Uterus (tissue), 4 donors: ENCODE data around the gene MAN1B1. TPM values are rescaled to one million over a fixed set of nuclear protein-coding genes. Genes with fewer than 3 reads are reported as not detected.

Experiments used
- DNase-seq, 2 donors: peaks; one replicate each; pipeline ENCODE4 v3.0.0-alpha.2; 2019 to 2020
- H3K27ac ChIP-seq, 2 donors: fragments of 200-600 bp; sonication (generic); 1 replicate in 1 of 2; 2 replicates in 1 of 2; pipeline ENCODE4 v1.5.1; 2016 to 2018
- H3K27me3 ChIP-seq, 2 donors: fragments of 200-600 bp; sonication (generic); one replicate each; pipeline ENCODE4 v1.5.1; 2018 to 2019; ENCODE audit warnings: control low read depth in 1 of 2
- H3K36me3 ChIP-seq, 2 donors: fragments of 200-600 bp; sonication (generic); one replicate each; pipeline ENCODE4 v1.5.1; 2019; ENCODE audit warnings: control low read depth in 1 of 2
- H3K4me1 ChIP-seq, 2 donors: fragments of 200-600 bp; sonication (generic); one replicate each; pipeline ENCODE4 v1.5.1; 2018 to 2019; ENCODE audit warnings: control low read depth in 1 of 2
- H3K4me3 ChIP-seq, 2 donors: fragments of 200-600 bp; sonication (generic); 1 replicate in 1 of 2; 2 replicates in 1 of 2; pipeline ENCODE4 v1.5.1; 2018 to 2019; ENCODE audit warnings: mild to moderate bottlenecking in 1 of 2
- H3K9me3 ChIP-seq, 2 donors: fragments of 200-600 bp; sonication (generic); one replicate each; pipeline ENCODE4 v1.5.1; 2019; ENCODE audit warnings: control low read depth in 1 of 2
- CTCF ChIP-seq, 4 experiments: fragments of 200-600 bp in 2 of 4; fragments of 450-650 bp in 2 of 4; sonication (generic) in 2 of 4; IDR thresholded peaks; one replicate each; pipeline ENCODE4 v1.5.1; 2016 to 2019; ENCODE audit warnings: antibody characterized with exemption in 4 of 4, mild to moderate bottlenecking in 2 of 4, moderate library complexity in 1 of 4
- POLR2A ChIP-seq, 2 donors: fragments of 450-650 bp; IDR thresholded peaks; one replicate each; pipeline ENCODE4 v1.6.1; 2016; ENCODE audit warnings: antibody characterized with exemption in 2 of 2, mild to moderate bottlenecking in 1 of 2, moderate library complexity in 1 of 2
- intact Hi-C: fragments of 100-400 bp; cut with DNase I; formaldehyde crosslinking; loops from one replicate; pipeline ENCODE4 v1.15.1; 2023; ENCODE audit warnings: low total_unique reads
- total RNA-seq, 4 donors: library from RNA; depleted of rRNA in 3 of 4; stranded (reverse); fragments of >200 nt in 3 of 4; gene quantifications; one replicate each; pipeline versions ENCODE4 v1.1.0 to v1.2.4, GENCODE V29; 2014 to 2023
- donor health status: DM: yes; HTN: yes; CAD: no.

Gene MAN1B1
- total RNA-seq, 4 donors from 2014 or later, result 32.9 to 65.0 (median 47.5) TPM

GRCh38 chr9:137148242-137148641 is 61.5 kb downstream of the MAN1B1 start:
- intact Hi-C loops, result no loop called here
- TF ChIP-seq CTCF (IDR thresholded peaks at IDR 0.05), result no peak
- TF ChIP-seq POLR2A (IDR thresholded peaks at IDR 0.05), result no peak
- Histone ChIP-seq H3K27ac (no peak overlapping the region), H3K36me3 (no peaks in the 10 kb centered on the region), H3K9me3 (no peaks in the 10 kb centered on the region), H3K27me3 (peaks cover 0 to 7% of the 10 kb centered on the region in 2 donors), H3K4me1 (no peaks in the 10 kb centered on the region), H3K4me3 (no peak overlapping the region)
- DNase-seq, result no peak

DNA sequence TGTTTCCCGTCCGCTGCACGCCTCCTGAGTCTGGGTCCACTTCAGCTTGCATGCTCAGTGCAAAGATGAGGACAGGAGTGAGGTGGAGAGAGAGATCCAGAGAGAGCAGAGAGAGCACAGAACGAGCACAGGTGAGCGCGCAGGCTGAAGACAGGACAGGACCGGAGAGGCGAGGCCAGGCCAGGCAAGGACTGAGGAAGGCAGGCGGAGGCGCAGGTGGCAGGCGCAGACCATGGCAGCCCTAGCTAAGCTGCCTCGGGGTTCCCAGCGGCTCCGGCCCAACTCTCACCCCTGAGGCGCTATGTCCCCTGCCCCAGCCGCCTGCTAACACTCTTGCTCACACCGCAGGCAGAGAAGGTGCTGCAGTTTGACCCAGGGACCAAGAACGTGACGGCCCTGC is 61.9 kb downstream of the MAN1B1 start:
- intact Hi-C loops, result no loop called here
- DNase-seq, result no peak
- no peak for TF ChIP-seq POLR2A (IDR thresholded peaks at IDR 0.05)
- no peak for TF ChIP-seq CTCF (IDR thresholded peaks at IDR 0.05)
- Histone ChIP-seq H3K27me3 (peaks cover 0 to 7% of the 10 kb centered on the region in 2 donors), H3K9me3 (no peaks in the 10 kb centered on the region), H3K4me3 (no peak overlapping the region), H3K36me3 (no peaks in the 10 kb centered on the region), H3K4me1 (no peaks in the 10 kb centered on the region), H3K27ac (no peak overlapping the region)

GRCh38 chr9:137149363-137149762 is 62.6 kb downstream of the MAN1B1 start:
- Histone ChIP-seq H3K36me3 (no peaks in the 10 kb centered on the region), H3K4me1 (no peaks in the 10 kb centered on the region), H3K4me3 (no peak overlapping the region), H3K9me3 (no peaks in the 10 kb centered on the region), H3K27ac (no peak overlapping the region), H3K27me3 (peaks cover 0 to 7% of the 10 kb centered on the region in 2 donors)
- intact Hi-C loops, result no loop called here
- no peak for TF ChIP-seq CTCF (IDR thresholded peaks at IDR 0.05)
- TF ChIP-seq POLR2A (IDR thresholded peaks at IDR 0.05), result no peak
- no peak for DNase-seq

DNA sequence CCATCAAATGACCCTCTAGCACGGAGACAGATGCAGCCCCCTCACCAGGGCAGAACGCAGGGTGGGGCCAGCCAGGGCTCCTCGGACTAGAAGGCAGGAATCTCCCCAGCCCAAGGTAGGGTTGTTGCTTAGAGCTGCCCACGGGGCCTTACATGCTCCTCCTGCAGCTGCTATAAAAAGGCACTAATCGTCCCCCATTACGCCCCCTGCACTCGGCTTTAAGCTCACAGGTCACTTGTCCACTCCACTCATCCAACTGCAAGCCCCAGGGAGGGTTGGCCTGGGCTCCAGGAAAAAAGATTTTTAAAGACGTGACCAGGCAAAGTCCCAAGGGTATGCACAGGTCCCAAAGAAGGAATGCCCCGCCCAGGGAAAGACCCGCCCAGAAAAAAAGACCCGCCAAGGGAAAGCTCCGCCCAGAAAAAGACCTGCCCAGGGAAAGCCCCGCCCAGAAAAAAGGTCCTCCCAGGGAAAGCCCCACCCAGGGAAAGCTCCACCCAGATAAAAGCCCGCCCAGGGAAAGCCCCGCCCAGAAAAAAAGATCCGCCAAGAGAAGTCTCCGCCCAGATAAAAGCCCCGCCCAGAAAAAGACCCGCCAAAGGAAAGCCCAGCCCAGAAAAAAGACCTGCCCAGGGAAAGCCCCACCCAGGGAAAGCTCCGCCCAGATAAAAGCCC is 63.3 kb downstream of the MAN1B1 start:
- intact Hi-C loops, result no loop called here
- Histone ChIP-seq H3K27me3 (peaks cover 0 to 7% of the 10 kb centered on the region in 2 donors), H3K9me3 (no peaks in the 10 kb centered on the region), H3K36me3 (no peaks in the 10 kb centered on the region), H3K4me1 (no peaks in the 10 kb centered on the region), H3K4me3 (no peak overlapping the region), H3K27ac (no peak overlapping the region)
- TF ChIP-seq POLR2A (IDR thresholded peaks at IDR 0.05) (no peak), CTCF (IDR thresholded peaks at IDR 0.05) (no peak)
- no peak for DNase-seq

GRCh38 chr9:137150617-137151457 is 64.1 kb downstream of the MAN1B1 start:
- H3K36me3 ChIP-seq, result no peaks in the 10 kb centered on the region
- no peaks in the 10 kb centered on the region for H3K4me1 ChIP-seq
- H3K4me3 ChIP-seq, result no peak overlapping the region
- no peak for DNase-seq
- TF ChIP-seq CTCF (IDR thresholded peaks at IDR 0.05) (no peak), POLR2A (IDR thresholded peaks at IDR 0.05) (no peak)
- intact Hi-C loops, result no loop called here
- H3K9me3 ChIP-seq, result no peaks in the 10 kb centered on the region
- no peak overlapping the region for H3K27ac ChIP-seq
- peaks cover 0 to 13% of the 10 kb centered on the region in 2 donors for H3K27me3 ChIP-seq
